ENCODE data around the gene TOB1.
A peak's percentile ranks its signal among the peaks of the same experiment; 100 is the strongest.

TOB1 gene

DNA sequence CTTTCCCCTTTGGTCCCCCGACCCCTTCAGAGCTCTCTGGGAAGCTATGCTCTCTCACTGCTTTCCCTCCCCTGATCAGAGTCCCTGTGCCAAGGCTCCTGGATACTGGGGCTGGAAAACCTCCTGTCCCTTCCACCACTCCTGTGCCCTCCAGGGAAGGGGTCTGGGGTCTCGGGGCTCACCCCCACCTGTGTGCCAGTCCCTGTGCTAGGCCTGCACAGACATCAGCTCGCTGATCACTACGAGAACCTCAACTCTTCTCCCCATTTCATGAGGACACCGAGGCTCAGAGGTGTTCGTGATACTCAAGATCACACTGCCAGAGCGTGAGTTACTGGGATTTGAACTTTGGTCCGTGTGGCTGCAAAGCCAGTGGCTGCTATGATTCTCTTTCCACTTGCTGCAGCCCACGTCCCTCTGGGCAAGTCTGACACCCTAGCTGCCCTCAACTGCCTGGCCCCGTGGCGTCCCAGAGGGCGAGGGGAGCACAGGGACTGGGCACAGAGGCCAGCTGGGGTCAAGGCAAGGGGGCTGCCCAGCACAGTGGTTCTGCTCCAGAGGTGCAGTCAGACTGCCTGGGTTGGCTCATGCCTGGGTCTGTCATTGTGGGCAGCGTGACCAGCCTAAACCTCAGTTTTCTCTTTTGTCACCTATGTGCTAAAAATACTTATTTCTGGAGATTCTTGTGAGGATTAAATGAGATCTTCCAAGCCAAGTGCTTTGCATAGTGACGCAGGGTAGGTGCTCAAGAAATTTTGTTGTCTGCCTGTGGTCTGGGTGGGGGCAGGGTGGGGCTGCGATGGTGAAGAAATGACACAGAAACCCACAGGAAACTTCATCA lies 43.8 kb upstream of the TOB1 start:
- Histone ChIP-seq H3K9me3 (ENCODE audit: severe bottlenecking) (no peaks in the 10 kb centered on the region), H3K27ac (peak overlapping the region; percentile 82), H3K36me3 (no peaks in the 10 kb centered on the region), H3K4me3 (ENCODE audit: low read depth, low read length) (no peak overlapping the region), H3K27me3 (ENCODE audit: insufficient read depth, low read depth, severe bottlenecking) (no peaks in the 10 kb centered on the region)
- TF ChIP-seq, protein P1, sequence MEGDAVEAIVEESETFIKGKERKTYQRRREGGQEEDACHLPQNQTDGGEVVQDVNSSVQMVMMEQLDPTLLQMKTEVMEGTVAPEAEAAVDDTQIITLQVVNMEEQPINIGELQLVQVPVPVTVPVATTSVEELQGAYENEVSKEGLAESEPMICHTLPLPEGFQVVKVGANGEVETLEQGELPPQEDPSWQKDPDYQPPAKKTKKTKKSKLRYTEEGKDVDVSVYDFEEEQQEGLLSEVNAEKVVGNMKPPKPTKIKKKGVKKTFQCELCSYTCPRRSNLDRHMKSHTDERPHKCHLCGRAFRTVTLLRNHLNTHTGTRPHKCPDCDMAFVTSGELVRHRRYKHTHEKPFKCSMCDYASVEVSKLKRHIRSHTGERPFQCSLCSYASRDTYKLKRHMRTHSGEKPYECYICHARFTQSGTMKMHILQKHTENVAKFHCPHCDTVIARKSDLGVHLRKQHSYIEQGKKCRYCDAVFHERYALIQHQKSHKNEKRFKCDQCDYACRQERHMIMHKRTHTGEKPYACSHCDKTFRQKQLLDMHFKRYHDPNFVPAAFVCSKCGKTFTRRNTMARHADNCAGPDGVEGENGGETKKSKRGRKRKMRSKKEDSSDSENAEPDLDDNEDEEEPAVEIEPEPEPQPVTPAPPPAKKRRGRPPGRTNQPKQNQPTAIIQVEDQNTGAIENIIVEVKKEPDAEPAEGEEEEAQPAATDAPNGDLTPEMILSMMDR (IDR thresholded peaks at IDR 0.05; ENCODE audit: low read depth, low read length), result no peak
- no peak for DNase-seq

DNA sequence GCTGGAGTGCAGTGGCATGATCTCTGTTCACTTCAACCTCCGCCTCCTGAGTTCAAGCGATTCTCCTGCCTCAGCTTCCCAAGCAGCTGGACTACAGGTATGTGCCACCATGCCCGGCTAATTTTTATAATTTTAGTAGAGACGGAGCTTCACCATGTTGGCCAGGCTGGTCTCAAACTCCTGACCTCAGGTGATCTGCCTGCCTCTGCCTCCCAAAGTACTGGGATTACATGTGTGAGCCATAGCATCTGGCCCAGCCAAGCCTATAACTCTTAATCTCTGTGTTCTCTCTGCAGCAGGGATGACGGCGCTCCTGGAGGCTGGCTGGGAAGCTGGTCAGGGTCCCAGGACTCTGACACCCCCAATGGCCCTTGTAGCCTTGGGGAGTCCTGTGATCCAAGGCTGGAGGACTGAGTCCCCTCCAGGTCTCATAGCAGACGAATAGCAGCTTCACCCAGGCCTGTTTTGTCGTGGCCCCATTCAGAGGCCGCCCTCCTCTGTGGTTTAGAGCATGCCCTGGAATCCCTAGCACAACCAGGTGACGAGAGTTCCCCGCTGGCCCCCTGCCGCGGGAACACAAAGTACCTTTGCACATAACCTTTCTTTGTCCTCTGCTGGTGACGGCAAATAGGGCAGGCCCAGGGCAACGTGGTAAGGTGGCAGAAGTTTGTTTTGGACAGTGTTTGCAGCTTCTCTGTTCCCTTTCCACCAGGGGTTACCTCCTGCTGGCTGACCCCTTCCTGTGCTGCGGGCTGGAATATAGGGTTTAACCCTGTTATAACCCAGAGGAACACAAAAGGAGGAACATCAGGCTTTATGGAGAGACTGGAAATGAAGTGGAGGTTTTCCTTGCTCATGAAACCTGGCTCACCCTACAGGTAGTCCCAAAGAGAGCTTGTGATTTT lies 43.0 kb upstream of the TOB1 start:
- Histone ChIP-seq H3K36me3 (no peaks in the 10 kb centered on the region), H3K9me3 (ENCODE audit: severe bottlenecking) (no peaks in the 10 kb centered on the region), H3K27ac (peak overlapping the region; percentile 82), H3K27me3 (ENCODE audit: insufficient read depth, low read depth, severe bottlenecking) (no peaks in the 10 kb centered on the region), H3K4me3 (ENCODE audit: low read depth, low read length) (no peak overlapping the region)
- DNase-seq, result peak; percentile 82
- TF ChIP-seq, protein P1 (IDR thresholded peaks at IDR 0.05; ENCODE audit: low read depth, low read length), result peak; percentile 31; the same call in 1 of the 2 replicates

DNA sequence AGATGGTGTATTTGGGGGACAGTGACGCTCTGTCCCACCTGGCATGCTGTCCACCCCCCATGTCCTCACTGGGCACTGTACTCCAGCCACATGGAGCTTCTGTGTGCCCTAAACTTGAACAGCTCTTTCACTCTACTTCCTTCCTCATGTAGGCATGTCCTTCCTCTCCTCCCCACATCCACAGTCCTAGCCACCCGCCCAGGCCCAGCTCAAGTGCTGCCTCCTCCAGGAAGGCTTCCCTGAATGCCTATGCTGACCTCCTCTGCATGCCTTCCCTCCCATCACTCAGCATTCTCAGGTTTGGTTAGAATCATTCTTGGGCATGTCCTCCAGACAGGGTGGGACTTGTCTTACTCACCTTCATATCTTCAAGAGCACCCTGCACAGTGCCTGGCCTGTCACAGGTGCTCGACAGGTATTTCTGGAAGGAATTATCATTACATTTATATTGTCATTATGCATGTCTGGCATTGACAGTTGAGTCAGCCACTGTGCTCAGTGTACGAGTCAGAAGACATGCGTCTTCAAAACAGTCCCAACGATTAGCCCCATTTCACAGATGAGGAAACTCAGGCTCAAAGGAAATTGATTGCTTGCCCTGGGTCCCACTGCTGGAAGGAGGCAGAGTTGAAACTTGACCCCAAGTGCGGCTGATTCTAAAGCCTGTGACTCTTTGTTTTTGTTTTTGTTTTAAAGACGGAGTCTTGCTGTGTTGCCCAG lies 42.1 kb upstream of the TOB1 start:
- Histone ChIP-seq H3K9me3 (ENCODE audit: severe bottlenecking) (no peaks in the 10 kb centered on the region), H3K27ac (peak overlapping the region; percentile 82), H3K27me3 (ENCODE audit: insufficient read depth, low read depth, severe bottlenecking) (no peaks in the 10 kb centered on the region), H3K4me3 (ENCODE audit: low read depth, low read length) (no peak overlapping the region), H3K36me3 (no peaks in the 10 kb centered on the region)
- TF ChIP-seq, protein P1 (IDR thresholded peaks at IDR 0.05; ENCODE audit: low read depth, low read length), result no peak
- no peak for DNase-seq

DNA sequence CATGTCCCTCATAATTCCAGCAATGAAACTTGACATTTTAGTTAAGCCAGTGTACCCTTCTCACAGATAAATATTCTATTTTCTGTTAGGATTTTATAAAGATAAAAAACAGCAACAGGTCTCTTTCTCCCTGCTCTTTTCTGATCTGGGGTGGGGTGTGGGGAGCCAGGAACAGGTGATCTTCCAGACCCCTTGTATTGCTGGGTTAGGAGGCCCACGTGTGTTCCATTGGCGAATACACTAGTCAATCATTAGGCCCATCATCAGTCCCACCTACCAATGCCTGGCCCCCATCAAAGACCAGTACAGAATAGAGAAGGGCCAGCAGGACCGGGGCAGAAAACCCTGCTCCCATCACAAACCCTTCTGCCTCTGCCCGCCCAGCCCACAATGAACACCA lies 40.3 kb upstream of the TOB1 start:
- Histone ChIP-seq H3K36me3 (no peaks in the 10 kb centered on the region), H3K4me3 (ENCODE audit: low read depth, low read length) (no peak overlapping the region), H3K27ac (peak overlapping the region; percentile 90), H3K9me3 (ENCODE audit: severe bottlenecking) (no peaks in the 10 kb centered on the region), H3K27me3 (ENCODE audit: insufficient read depth, low read depth, severe bottlenecking) (no peaks in the 10 kb centered on the region)
- DNase-seq, result no peak
- TF ChIP-seq, protein P1 (IDR thresholded peaks at IDR 0.05; ENCODE audit: low read depth, low read length), result no peak

DNA sequence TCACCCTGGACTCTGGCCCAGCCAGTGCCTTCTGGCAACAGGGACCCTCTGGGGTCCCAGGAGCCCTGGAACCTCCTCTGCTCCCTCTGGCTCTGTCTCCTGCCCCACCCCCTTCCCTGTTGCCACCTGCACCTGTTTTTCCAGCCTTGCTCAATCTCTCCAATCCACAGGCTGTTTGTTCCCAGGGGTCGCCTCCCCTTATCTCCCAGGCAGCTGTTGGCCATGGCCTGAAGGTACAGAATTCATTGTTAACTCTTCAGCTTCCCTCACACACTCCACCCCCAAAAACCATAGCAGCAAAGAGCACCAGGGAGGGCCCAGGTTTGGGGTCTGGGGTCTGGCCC lies 39.3 kb upstream of the TOB1 start:
- DNase-seq, result peak; percentile 84
- Histone ChIP-seq H3K36me3 (no peaks in the 10 kb centered on the region), H3K9me3 (ENCODE audit: severe bottlenecking) (no peaks in the 10 kb centered on the region), H3K4me3 (ENCODE audit: low read depth, low read length) (no peak overlapping the region), H3K27me3 (ENCODE audit: insufficient read depth, low read depth, severe bottlenecking) (no peaks in the 10 kb centered on the region), H3K27ac (peak overlapping the region; percentile 90)
- TF ChIP-seq, protein P1 (IDR thresholded peaks at IDR 0.05; ENCODE audit: low read depth, low read length), result no peak
